C4-2B (cell line): ENCODE data around the gene REEP3.

Experiments used
- H3K27ac ChIP-seq: fragments of 450-650 bp; 2 replicates; pipeline ENCODE4 v1.5.1; 2017
- CTCF ChIP-seq: fragments of 450-650 bp; conservative IDR thresholded peaks from 2 replicates; pipeline ENCODE4 v1.5.1; 2017; ENCODE audit warnings: mild to moderate bottlenecking
- ZFX ChIP-seq: fragments of 450-650 bp; IDR thresholded peaks from 2 replicates; pipeline ENCODE4 v1.6.1; 2017

The REEP3 gene

GRCh38 chr10:63670291-63670898 lies 149.2 kb downstream of the REEP3 start:
- no peak for TF ChIP-seq CTCF
- no peak for TF ChIP-seq ZFX
- no peak overlapping the region for H3K27ac ChIP-seq

- H3K27ac ChIP-seq: no peak overlapping the region; the same call in 1 of the 2 replicates
- TF ChIP-seq CTCF (no peak), ZFX (no peak)
These were observed 150.2 kb downstream of the REEP3 start for GRCh38 chr10:63671317-63671937.

- TF ChIP-seq CTCF (no peak), ZFX (no peak)
- H3K27ac ChIP-seq: peak overlapping the region; percentile 37
These were observed 151.3 kb downstream of the REEP3 start for GRCh38 chr10:63672491-63672890.

- no peak for TF ChIP-seq CTCF
- TF ChIP-seq ZFX: no peak
These were observed 152.0 kb downstream of the REEP3 start for GRCh38 chr10:63673246-63673645.

GRCh38 chr10:63673846-63674245 lies 152.6 kb downstream of the REEP3 start:
- TF ChIP-seq ZFX (no peak), CTCF (no peak)
- H3K27ac ChIP-seq: no peak overlapping the region

More at GRCh38 chr10:63673246-63673645, 152.0 kb downstream of the REEP3 start:
- H3K27ac ChIP-seq: no peak overlapping the region; the same call in 1 of the 2 replicates
